ENCODE data around the gene RILPL2. TPM values are rescaled to one million over a fixed set of nuclear protein-coding genes. Genes with fewer than 3 reads are reported as not detected.
"Not testable (repeated sequence)": the region's sequence is repeated elsewhere in the genome, so short reads cannot be mapped to it uniquely, and the experiment has no call there.

RILPL2 gene
- total RNA-seq, 1 donor from 2014 or later: 0.10 TPM

GRCh38 chr12:123382684-123383083 is 53.8 kb downstream of the RILPL2 start:
- Mint-ChIP-seq H3K9me3 (ENCODE audit: unreplicated experiment) (peaks cover 3% of the 10 kb centered on the region), H3K4me1 (ENCODE audit: low read depth, unreplicated experiment) (peaks cover 2% of the 10 kb centered on the region), H3K27me3 (ENCODE audit: unreplicated experiment) (peaks cover 13% of the 10 kb centered on the region), H3K27ac (ENCODE audit: unreplicated experiment) (peak overlapping the region; percentile 64), H3K36me3 (ENCODE audit: unreplicated experiment) (no peaks in the 10 kb centered on the region), H3K4me3 (ENCODE audit: unreplicated experiment) (peak overlapping the region; percentile 92)
- DNase-seq: no peak
- TF ChIP-seq CTCF (IDR thresholded peaks at IDR 0.05; ENCODE audit: partially characterized antibody, unreplicated experiment): no peak

- peaks cover 3% of the 10 kb centered on the region for H3K9me3 Mint-ChIP-seq (ENCODE audit: unreplicated experiment)
- H3K27me3 Mint-ChIP-seq (ENCODE audit: unreplicated experiment): peaks cover 5% of the 10 kb centered on the region
- no peaks in the 10 kb centered on the region for H3K36me3 Mint-ChIP-seq (ENCODE audit: unreplicated experiment)
- TF ChIP-seq CTCF (IDR thresholded peaks at IDR 0.05; ENCODE audit: partially characterized antibody, unreplicated experiment): no peak
- no peak overlapping the region for H3K4me3 Mint-ChIP-seq (ENCODE audit: unreplicated experiment)
- no peaks in the 10 kb centered on the region for H3K4me1 Mint-ChIP-seq (ENCODE audit: low read depth, unreplicated experiment)
- H3K27ac Mint-ChIP-seq (ENCODE audit: unreplicated experiment): no peak overlapping the region
- DNase-seq: no peak
These were observed 57.1 kb downstream of the RILPL2 start for GRCh38 chr12:123379391-123379790.

GRCh38 chr12:123372415-123372814 is 64.1 kb downstream of the RILPL2 start:
- not testable (repeated sequence) for H3K4me1 Mint-ChIP-seq (ENCODE audit: low read depth, unreplicated experiment); H3K36me3 Mint-ChIP-seq (ENCODE audit: unreplicated experiment); DNase-seq; H3K4me3 Mint-ChIP-seq (ENCODE audit: unreplicated experiment); H3K27me3 Mint-ChIP-seq (ENCODE audit: unreplicated experiment); H3K9me3 Mint-ChIP-seq (ENCODE audit: unreplicated experiment)
- H3K27ac Mint-ChIP-seq (ENCODE audit: unreplicated experiment): peak overlapping the region; percentile 73

GRCh38 chr12:123371667-123372368 is 64.7 kb downstream of the RILPL2 start:
- H3K36me3 Mint-ChIP-seq (ENCODE audit: unreplicated experiment); H3K4me3 Mint-ChIP-seq (ENCODE audit: unreplicated experiment); H3K4me1 Mint-ChIP-seq (ENCODE audit: low read depth, unreplicated experiment); DNase-seq; H3K27me3 Mint-ChIP-seq (ENCODE audit: unreplicated experiment); H3K9me3 Mint-ChIP-seq (ENCODE audit: unreplicated experiment): not testable (repeated sequence)
- H3K27ac Mint-ChIP-seq (ENCODE audit: unreplicated experiment): peak overlapping the region; percentile 73

- H3K4me3 Mint-ChIP-seq (ENCODE audit: unreplicated experiment): no peak overlapping the region
- peaks cover 6% of the 10 kb centered on the region for H3K9me3 Mint-ChIP-seq (ENCODE audit: unreplicated experiment)
- TF ChIP-seq CTCF (IDR thresholded peaks at IDR 0.05; ENCODE audit: partially characterized antibody, unreplicated experiment): no peak
These were observed 67.3 kb downstream of the RILPL2 start for GRCh38 chr12:123369229-123369628.

GRCh38 chr12:123368431-123368830 is 68.1 kb downstream of the RILPL2 start:
- not testable (repeated sequence) for H3K4me3 Mint-ChIP-seq (ENCODE audit: unreplicated experiment); DNase-seq; H3K27ac Mint-ChIP-seq (ENCODE audit: unreplicated experiment); H3K9me3 Mint-ChIP-seq (ENCODE audit: unreplicated experiment); H3K36me3 Mint-ChIP-seq (ENCODE audit: unreplicated experiment); H3K27me3 Mint-ChIP-seq (ENCODE audit: unreplicated experiment); H3K4me1 Mint-ChIP-seq (ENCODE audit: low read depth, unreplicated experiment)

More at GRCh38 chr12:123369229-123369628, 67.3 kb downstream of the RILPL2 start:
- Mint-ChIP-seq H3K27ac (ENCODE audit: unreplicated experiment) (no peak overlapping the region), H3K4me1 (ENCODE audit: low read depth, unreplicated experiment) (peaks cover 3% of the 10 kb centered on the region), H3K27me3 (ENCODE audit: unreplicated experiment) (peaks cover 3% of the 10 kb centered on the region), H3K36me3 (ENCODE audit: unreplicated experiment) (no peaks in the 10 kb centered on the region)
- DNase-seq: no peak
